Activated CD4-positive, alpha-beta T cell treated with anti-CD3 and anti-CD28 coated beads for 48 hours (primary cell): ENCODE measurements around the gene CORO2B.
"Not testable (repeated sequence)": the region's sequence is repeated elsewhere in the genome, so short reads cannot be mapped to it uniquely, and the experiment has no call there.

ENCODE experiments used
- DNase-seq: peaks from one replicate; pipeline ENCODE4 v3.0.0-alpha.2; 2020

Gene CORO2B

GRCh38 chr15:68593341-68593740, 14.5 kb downstream of the CORO2B start:
- no peak for DNase-seq

GRCh38 chr15:68593828-68594532, 15.2 kb downstream of the CORO2B start:
- no peak for DNase-seq

- DNase-seq, result no peak
Observed at GRCh38 chr15:68594533-68595259, 15.9 kb downstream of the CORO2B start.

- DNase-seq, result no peak
Observed at GRCh38 chr15:68595260-68595564, 16.4 kb downstream of the CORO2B start.

DNA sequence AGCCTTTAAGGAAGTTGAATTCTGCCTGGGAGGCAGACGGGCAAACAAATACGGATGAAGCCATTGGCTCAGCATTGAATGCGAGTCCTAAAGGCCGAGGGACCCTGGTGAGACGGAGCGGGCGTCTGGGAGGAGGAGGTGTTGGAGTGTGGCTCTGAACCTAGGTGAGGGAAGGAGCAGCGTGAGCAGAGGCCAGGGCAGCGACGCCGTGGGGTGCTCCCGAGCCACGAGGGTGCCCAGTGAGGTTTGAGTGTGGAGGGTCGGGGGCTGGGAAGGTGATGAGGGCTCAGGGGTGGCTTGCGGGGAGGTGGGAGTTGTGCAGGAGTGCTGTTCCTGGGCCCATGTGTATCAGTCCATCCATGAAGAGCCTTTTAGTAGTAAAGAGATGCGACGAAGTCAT, 17.0 kb downstream of the CORO2B start:
- DNase-seq, result no peak

DNA sequence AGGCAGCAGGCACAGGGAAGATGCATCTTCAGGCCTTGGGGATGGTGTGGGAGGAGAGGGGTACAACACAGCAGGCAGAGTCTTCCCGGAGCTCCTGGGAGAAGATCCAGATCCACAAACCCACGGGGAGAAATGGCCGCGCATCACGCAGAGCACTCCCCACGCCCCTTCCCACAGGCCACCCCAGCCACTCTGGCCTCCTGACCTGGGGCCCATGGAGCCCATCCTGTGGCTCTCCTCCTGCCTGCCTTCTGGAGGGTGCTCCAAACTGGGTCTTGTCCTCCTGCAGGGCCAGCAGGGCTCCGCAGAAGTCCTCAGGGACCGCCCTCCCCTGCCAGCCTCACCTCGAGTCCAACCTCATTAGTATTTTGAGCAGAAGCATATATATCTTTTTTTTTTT, 17.9 kb downstream of the CORO2B start:
- DNase-seq, result no peak

GRCh38 chr15:68597581-68597980, 18.8 kb downstream of the CORO2B start:
- no peak for DNase-seq

GRCh38 chr15:68598171-68599152, 19.7 kb downstream of the CORO2B start:
- no peak for DNase-seq

DNA sequence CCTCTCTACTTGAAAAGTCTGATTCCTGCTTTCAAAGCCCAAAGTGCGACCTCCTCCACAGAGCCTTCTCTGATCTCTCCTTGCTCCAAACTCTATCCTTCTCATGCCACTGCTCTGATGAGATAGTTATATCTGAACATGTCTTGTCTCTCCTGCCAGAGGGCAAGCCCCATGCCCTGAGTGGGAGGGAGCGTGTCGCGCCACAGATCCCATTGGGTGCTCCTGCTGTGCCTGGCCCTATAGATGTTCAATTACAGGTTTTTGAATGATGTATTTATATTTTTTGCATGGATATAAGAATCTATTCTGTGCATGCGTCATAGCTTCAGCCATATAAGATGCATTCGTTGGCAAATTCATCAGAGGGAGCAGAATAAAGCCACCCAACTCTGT, 20.4 kb downstream of the CORO2B start:
- no peak for DNase-seq

- no peak for DNase-seq
Observed at GRCh38 chr15:68599560-68600071, 20.8 kb downstream of the CORO2B start.

GRCh38 chr15:68601206-68602197, 22.7 kb downstream of the CORO2B start:
- DNase-seq, result no peak

- DNase-seq, result no peak
Observed at GRCh38 chr15:68602459-68603215, 23.8 kb downstream of the CORO2B start.

DNA sequence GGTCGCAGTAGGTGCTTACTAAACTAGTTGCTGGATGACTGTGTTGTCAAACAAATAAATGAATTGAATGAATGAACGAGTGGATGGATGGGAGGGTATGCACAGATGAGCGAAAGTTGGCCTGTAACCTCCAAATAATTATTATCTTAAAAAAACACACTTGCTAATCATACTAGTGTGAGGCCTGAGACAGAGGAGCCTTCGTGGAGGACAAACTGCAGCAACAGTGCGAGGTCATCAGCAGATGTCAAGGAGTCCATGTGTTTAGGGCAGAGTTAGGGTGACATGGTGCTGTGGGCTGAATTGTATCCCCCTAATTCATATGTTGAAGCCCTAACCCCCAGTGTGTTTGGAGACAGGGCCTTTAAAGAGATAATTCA, 24.4 kb downstream of the CORO2B start:
- DNase-seq, result no peak

DNA sequence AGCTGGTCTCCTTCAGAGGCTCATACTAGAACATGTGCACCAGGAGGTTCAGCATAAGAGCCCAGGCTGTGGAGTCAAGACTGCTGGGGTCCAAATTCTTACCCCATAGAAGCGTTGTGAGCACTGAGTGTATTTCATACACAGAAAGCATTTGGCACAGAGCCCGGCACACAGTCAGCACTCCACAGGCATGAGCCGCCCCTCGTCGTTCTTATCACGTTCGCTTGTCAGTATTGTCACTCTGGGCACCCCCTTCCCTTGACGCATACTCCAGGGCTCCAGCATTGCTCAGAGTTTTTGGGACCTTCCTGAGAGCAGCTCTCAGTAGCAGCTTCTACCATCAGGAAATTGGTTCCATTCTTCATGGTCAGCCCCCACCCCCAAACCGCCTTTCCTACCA, 25.2 kb downstream of the CORO2B start:
- DNase-seq, result no peak

DNA sequence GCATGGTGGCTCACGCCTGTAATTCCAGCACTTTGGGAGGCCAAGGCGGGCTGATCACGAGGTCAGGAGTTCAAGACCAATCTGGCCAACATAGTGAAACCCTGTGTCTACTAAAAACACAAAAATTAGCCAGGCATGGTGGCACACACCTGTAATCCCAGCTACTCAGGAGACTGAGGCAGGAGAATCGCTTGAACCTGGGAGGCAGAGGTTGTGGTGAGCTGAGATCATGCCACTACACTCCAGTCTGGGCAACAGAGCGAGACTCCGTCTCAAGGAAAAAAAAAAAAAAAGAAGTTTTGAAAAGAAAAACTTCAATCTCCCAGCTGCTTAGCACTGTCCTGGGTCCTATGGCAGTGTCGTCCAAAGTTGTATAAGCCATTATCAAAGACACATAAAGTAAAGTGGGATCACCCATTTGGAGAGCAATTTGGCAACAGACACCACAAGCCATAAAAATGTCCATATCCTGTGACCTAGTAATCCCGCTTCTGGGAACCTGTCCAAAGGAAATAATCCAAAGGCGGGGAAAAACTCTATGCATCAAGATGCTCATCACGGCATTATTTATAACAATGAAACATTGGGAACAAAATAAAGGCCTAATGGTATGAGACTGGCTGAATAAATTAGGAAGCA, 26.2 kb downstream of the CORO2B start:
- not testable (repeated sequence) for DNase-seq

DNA sequence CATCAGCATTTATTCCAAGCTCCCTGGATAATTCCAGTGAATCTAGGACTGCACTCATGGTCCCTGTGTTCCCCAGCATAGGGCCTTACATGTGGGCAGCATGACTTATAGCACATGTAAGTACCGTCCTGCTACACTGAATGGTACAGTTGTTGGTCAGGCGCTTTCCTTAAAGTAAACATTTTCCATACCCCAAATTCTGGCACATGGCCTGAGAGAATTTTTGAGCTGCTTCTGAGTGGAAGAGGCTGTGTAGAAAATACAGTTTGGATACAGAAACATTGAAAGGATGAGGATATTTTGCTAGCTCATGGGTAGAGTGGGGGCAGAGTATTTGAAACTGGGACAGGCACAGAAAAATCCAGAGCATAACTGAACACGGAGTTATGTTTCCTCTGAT, 27.6 kb downstream of the CORO2B start:
- no peak for DNase-seq

GRCh38 chr15:68608206-68608843, 29.5 kb downstream of the CORO2B start:
- DNase-seq, result no peak

DNA sequence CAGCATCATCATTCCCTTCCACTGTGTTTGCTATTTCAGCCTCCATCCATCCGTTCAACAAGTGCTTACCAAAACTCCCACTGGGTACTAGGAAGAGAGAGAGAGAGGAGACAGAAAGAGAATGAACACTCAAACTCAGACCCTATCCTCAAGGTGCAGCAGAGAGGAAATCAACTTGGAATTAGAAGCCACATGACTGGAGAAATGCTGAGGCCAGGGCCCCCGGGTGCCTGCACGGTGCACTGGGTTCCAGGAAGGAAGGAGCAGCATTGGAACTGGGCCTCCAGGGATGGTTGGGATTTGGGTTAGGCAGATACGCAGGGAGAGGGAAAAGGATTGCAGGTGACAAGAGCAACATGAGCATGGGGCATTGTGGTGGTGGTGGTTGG, 30.0 kb downstream of the CORO2B start:
- DNase-seq, result no peak

GRCh38 chr15:68609629-68610028, 30.8 kb downstream of the CORO2B start:
- DNase-seq, result no peak

- no peak for DNase-seq
Observed at GRCh38 chr15:68610825-68611224, 32.0 kb downstream of the CORO2B start.
